Anterior cingulate cortex (tissue), 58 donors: Measurements from ENCODE around the gene ACER3.
"Not testable (repeated sequence)": the region's sequence is repeated elsewhere in the genome, so short reads cannot be mapped to it uniquely, and the experiment has no call there.

Experiments used
- DNase-seq, 58 donors: peaks; one replicate each; lab custom pipeline; 2025; lab: John Stamatoyannopoulos, UW

The ACER3 gene

GRCh38 chr11:76978818-76979217 lies 118.1 kb downstream of the ACER3 start:
- peak in 43 of 58 donors; percentile 3 to 82 (median 35) for DNase-seq

GRCh38 chr11:76980196-76980595 lies 119.5 kb downstream of the ACER3 start:
- no peak for DNase-seq

GRCh38 chr11:76984743-76985142 lies 124.0 kb downstream of the ACER3 start:
- DNase-seq: no peak

GRCh38 chr11:76987203-76987602 lies 126.5 kb downstream of the ACER3 start:
- no peak for DNase-seq

- DNase-seq: no peak
Measured at GRCh38 chr11:76990628-76991027, 129.9 kb downstream of the ACER3 start.

- DNase-seq: no peak
Measured at GRCh38 chr11:76995081-76995576, 134.4 kb downstream of the ACER3 start.

- DNase-seq: no peak
Measured at GRCh38 chr11:76997512-76997911, 136.8 kb downstream of the ACER3 start.

GRCh38 chr11:76999597-76999996 lies 138.9 kb downstream of the ACER3 start:
- no peak for DNase-seq

- DNase-seq: no peak
Measured at GRCh38 chr11:77001613-77002012, 140.9 kb downstream of the ACER3 start.

- DNase-seq: no peak
Measured at GRCh38 chr11:77002776-77003175, 142.1 kb downstream of the ACER3 start.

- no peak for DNase-seq
Measured at GRCh38 chr11:77003963-77004362, 143.2 kb downstream of the ACER3 start.

GRCh38 chr11:77009533-77010160 lies 148.9 kb downstream of the ACER3 start:
- no peak for DNase-seq

- DNase-seq: no peak
Measured at GRCh38 chr11:77014669-77015068, 154.0 kb downstream of the ACER3 start.

GRCh38 chr11:77018396-77018924 lies 157.7 kb downstream of the ACER3 start:
- not testable (repeated sequence) for DNase-seq

GRCh38 chr11:77019976-77020595 lies 159.4 kb downstream of the ACER3 start:
- DNase-seq: no peak

- DNase-seq: no peak
Measured at GRCh38 chr11:77020734-77021133, 160.0 kb downstream of the ACER3 start.

- no peak for DNase-seq
Measured at GRCh38 chr11:77024745-77025144, 164.0 kb downstream of the ACER3 start.

- no peak for DNase-seq
Measured at GRCh38 chr11:77026221-77026620, 165.5 kb downstream of the ACER3 start.

- DNase-seq: no peak
Measured at GRCh38 chr11:77026743-77027142, 166.0 kb downstream of the ACER3 start.

GRCh38 chr11:77027275-77027674 lies 166.6 kb downstream of the ACER3 start:
- DNase-seq: no peak

GRCh38 chr11:77029829-77030228 lies 169.1 kb downstream of the ACER3 start:
- no peak for DNase-seq

GRCh38 chr11:77030834-77031414 lies 170.2 kb downstream of the ACER3 start:
- DNase-seq: no peak
